Activated CD8-positive, alpha-beta T cell treated with anti-CD3 and anti-CD28 coated beads for 36 hours (primary cell): ENCODE measurements around the gene SLC4A8. TPM values are rescaled to one million over a fixed set of nuclear protein-coding genes. Genes with fewer than 3 reads are reported as not detected.

Experiments
- ATAC-seq: fragments of 200-7000 bp; cut with Tn5 transposase; one replicate; pipeline ENCODE4 v1.10.0; 2021; ENCODE audit warnings: mild to moderate bottlenecking, moderate library complexity
- CTCF ChIA-PET: fragments of 350-600 bp; sonication (Branson Sonifier 250); formaldehyde crosslinking; loops from one replicate; lab custom pipeline; 2021; ENCODE audit warnings: antibody characterized with exemption; lab: Charles Lee
- POLR2A ChIA-PET: fragments of 350-600 bp; sonication (Branson Sonifier 250); formaldehyde crosslinking; loops from one replicate; lab custom pipeline; 2021; ENCODE audit warnings: antibody characterized with exemption; lab: Charles Lee
- DNase-seq: peaks from one replicate; pipeline ENCODE4 v3.0.0-alpha.2; 2020
- H3K27ac Mint-ChIP-seq: one replicate; pipeline ENCODE4 v1.8.0; 2021; ENCODE audit warnings: mild to moderate bottlenecking, mixed read lengths
- H3K27me3 Mint-ChIP-seq: one replicate; pipeline ENCODE4 v1.8.0; 2021; ENCODE audit warnings: mixed read lengths
- H3K36me3 Mint-ChIP-seq: one replicate; pipeline ENCODE4 v1.8.0; 2021; ENCODE audit warnings: low read depth, mixed read lengths
- H3K4me1 Mint-ChIP-seq: one replicate; pipeline ENCODE4 v1.8.0; 2021; ENCODE audit warnings: low read depth, mixed read lengths
- H3K4me3 Mint-ChIP-seq: one replicate; pipeline ENCODE4 v1.8.0; 2021; ENCODE audit warnings: mild to moderate bottlenecking, moderate library complexity, mixed read lengths
- H3K9me3 Mint-ChIP-seq: one replicate; pipeline ENCODE4 v1.8.0; 2021; ENCODE audit warnings: mixed read lengths
- intact Hi-C: fragments of 100-400 bp; cut with micrococcal nuclease; formaldehyde crosslinking; loops from one replicate; pipeline ENCODE4 v1.10.0; 2022
- total RNA-seq, 2 experiments: library from RNA; stranded (reverse); gene quantifications; one replicate each; pipeline ENCODE4 v1.2.3, GENCODE V29; 2021
- TF ChIP-seq, protein P1 (sequence below): fragments of 200-600 bp; IDR thresholded peaks from one replicate; pipeline ENCODE4 v1.8.0; 2022; ENCODE audit warnings: antibody characterized with exemption, mild to moderate bottlenecking

SLC4A8 gene
- total RNA-seq, 2 experiments from 2014 or later, result 1.1 to 2.7 TPM

DNA sequence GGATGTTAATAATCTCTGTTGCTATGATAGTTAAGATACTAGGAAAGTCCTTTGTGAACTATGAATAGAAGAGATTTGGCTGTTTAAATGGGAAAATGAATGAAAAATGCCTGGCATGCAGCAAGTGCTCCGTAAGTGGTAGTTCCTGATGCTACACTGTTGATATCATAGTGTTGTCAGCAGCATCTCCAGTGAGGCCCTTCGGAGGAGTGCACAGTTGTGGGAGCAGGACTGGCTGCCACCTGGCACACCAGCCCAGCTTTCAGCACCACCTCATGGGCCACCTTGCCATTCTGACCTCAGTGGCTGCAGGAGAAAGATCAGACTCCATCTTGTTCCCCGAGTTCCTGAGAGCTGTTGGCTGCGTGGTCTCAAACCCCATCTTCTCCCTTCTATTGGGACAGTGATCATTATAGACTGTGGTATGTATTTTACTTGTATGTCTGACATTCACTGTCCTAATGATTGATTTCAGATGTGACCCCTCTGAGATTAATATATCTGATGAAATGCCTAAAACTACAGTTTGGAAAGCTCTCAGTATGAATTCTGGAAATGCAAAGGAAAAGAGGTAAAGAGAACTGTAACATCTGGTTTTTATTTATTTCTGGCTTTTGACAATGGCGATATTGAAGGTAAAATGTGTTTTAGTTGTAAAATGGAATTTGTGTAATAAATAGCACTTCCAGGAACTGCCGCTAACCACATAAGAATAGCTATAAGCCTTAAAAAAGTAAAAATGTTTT, 80.9 kb downstream of the SLC4A8 start:
- TF ChIP-seq, protein P1, sequence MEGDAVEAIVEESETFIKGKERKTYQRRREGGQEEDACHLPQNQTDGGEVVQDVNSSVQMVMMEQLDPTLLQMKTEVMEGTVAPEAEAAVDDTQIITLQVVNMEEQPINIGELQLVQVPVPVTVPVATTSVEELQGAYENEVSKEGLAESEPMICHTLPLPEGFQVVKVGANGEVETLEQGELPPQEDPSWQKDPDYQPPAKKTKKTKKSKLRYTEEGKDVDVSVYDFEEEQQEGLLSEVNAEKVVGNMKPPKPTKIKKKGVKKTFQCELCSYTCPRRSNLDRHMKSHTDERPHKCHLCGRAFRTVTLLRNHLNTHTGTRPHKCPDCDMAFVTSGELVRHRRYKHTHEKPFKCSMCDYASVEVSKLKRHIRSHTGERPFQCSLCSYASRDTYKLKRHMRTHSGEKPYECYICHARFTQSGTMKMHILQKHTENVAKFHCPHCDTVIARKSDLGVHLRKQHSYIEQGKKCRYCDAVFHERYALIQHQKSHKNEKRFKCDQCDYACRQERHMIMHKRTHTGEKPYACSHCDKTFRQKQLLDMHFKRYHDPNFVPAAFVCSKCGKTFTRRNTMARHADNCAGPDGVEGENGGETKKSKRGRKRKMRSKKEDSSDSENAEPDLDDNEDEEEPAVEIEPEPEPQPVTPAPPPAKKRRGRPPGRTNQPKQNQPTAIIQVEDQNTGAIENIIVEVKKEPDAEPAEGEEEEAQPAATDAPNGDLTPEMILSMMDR, result no peak
- H3K4me1 Mint-ChIP-seq, result no peaks in the 10 kb centered on the region
- ATAC-seq, result no peak
- ChIA-PET POLR2A (interaction anchor here (0.5 kb wide), 1 partner anchor 248 kb away, joined by 3 read pairs; no protein-coding TSS in a partner anchor), CTCF (interaction anchor here (1.1 to 1.4 kb wide), 3 partner anchors 15 to 87 kb away, joined by 3 to 4 read pairs (median 4); no protein-coding TSS in a partner anchor)
- H3K27me3 Mint-ChIP-seq, result no peaks in the 10 kb centered on the region
- intact Hi-C loops, result no loop called here
- H3K9me3 Mint-ChIP-seq, result no peaks in the 10 kb centered on the region
- DNase-seq, result no peak
- H3K36me3 Mint-ChIP-seq, result no peaks in the 10 kb centered on the region
- no peak overlapping the region for H3K4me3 Mint-ChIP-seq
- H3K27ac Mint-ChIP-seq, result no peak overlapping the region

DNA sequence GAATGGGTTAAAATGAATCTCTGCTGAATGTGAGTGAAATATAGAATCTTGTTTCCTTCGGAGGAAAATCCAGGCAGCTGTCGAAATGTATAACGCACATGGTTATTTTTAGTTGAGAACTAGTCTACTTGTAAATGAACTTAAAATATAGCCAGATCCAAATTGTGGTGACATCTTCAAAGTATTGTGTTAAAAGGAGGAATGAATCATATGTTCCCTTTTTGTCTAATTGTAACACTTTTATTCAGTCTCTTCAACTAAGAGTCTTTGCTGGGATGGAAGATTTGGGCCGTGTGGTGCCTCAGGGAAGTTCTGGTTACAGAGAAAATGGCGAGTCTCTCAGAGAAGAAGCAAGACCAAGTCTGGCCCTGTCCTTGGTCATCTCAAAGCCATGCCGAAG, 82.5 kb downstream of the SLC4A8 start:
- H3K4me1 Mint-ChIP-seq, result no peaks in the 10 kb centered on the region
- ChIA-PET CTCF (no interaction called here), POLR2A (no interaction called here)
- intact Hi-C loops, result no loop called here
- no peak overlapping the region for H3K27ac Mint-ChIP-seq
- no peaks in the 10 kb centered on the region for H3K9me3 Mint-ChIP-seq
- H3K4me3 Mint-ChIP-seq, result no peak overlapping the region
- H3K36me3 Mint-ChIP-seq, result no peaks in the 10 kb centered on the region
- H3K27me3 Mint-ChIP-seq, result no peaks in the 10 kb centered on the region
- TF ChIP-seq, protein P1, result no peak
- no peak for ATAC-seq
- no peak for DNase-seq

GRCh38 chr12:51508285-51508684, 83.7 kb downstream of the SLC4A8 start:
- no peaks in the 10 kb centered on the region for H3K36me3 Mint-ChIP-seq
- H3K4me1 Mint-ChIP-seq, result no peaks in the 10 kb centered on the region
- DNase-seq (no peak), ATAC-seq (no peak)
- H3K27me3 Mint-ChIP-seq, result no peaks in the 10 kb centered on the region
- TF ChIP-seq, protein P1, result no peak
- H3K4me3 Mint-ChIP-seq, result no peak overlapping the region
- CTCF ChIA-PET, result no interaction called here
- intact Hi-C loops, result no loop called here
- no peaks in the 10 kb centered on the region for H3K9me3 Mint-ChIP-seq
- H3K27ac Mint-ChIP-seq, result no peak overlapping the region
- POLR2A ChIA-PET, result no interaction called here

GRCh38 chr12:51511546-51512260, 87.1 kb downstream of the SLC4A8 start:
- H3K27me3 Mint-ChIP-seq, result no peaks in the 10 kb centered on the region

More at GRCh38 chr12:51511546-51512260, 87.1 kb downstream of the SLC4A8 start:
- ATAC-seq (no peak), DNase-seq (no peak)
- POLR2A ChIA-PET, result no interaction called here
- Mint-ChIP-seq H3K36me3 (no peaks in the 10 kb centered on the region), H3K9me3 (no peaks in the 10 kb centered on the region), H3K4me3 (no peak overlapping the region), H3K27ac (no peak overlapping the region), H3K4me1 (no peaks in the 10 kb centered on the region)
- CTCF ChIA-PET, result interaction anchor here (1.6 kb wide), 1 partner anchor 13 kb away, joined by 4 read pairs; no protein-coding TSS in a partner anchor
- intact Hi-C loops, result no loop called here
- TF ChIP-seq, protein P1, result no peak
